PC-9 (cell line): ENCODE data around the gene LRFN2. TPM values are rescaled to one million over a fixed set of nuclear protein-coding genes. Genes with fewer than 3 reads are reported as not detected.

ENCODE experiments used
- BruUV-seq: library from RNA; stranded (reverse); fragments of 400-500 nt; replicated peaks from 2 replicates; lab custom pipeline; 2021; lab: Mats Ljungman, UMichigan
- CTCF ChIA-PET: fragments of 300-600 bp; sonication (Branson Sonifier 250); formaldehyde crosslinking; loops from one replicate; lab custom pipeline; 2022; ENCODE audit warnings: antibody characterized with exemption; lab: Charles Lee
- POLR2A ChIA-PET: fragments of 300-600 bp; sonication (Branson Sonifier 250); formaldehyde crosslinking; loops from one replicate; lab custom pipeline; 2022; ENCODE audit warnings: antibody characterized with exemption; ENCODE audit not compliant: unreplicated experiment; lab: Charles Lee
- DNase-seq, 2 experiments: peaks; one replicate each; pipeline versions ENCODE4 v3.0.0 to v3.0.0-alpha.2; 2015 to 2022; ENCODE audit warnings: mixed read lengths in 1 of 2
- H2AFZ ChIP-seq: fragments of 200-600 bp; sonication (generic); 2 replicates; pipeline ENCODE4 v1.8.1; 2017; ENCODE audit warnings: antibody characterized with exemption
- H3F3A ChIP-seq: fragments of 200-600 bp; sonication (generic); 2 replicates; pipeline ENCODE4 v1.8.1; 2017; ENCODE audit warnings: antibody characterized with exemption, mild to moderate bottlenecking, low read depth; ENCODE audit not compliant: insufficient read depth
- H3K27ac ChIP-seq: fragments of 200-600 bp; sonication (generic); 2 replicates; pipeline ENCODE4 v1.6.1; 2016; ENCODE audit warnings: mixed run types
- H3K27me3 ChIP-seq: fragments of 200-600 bp; sonication (generic); 2 replicates; pipeline ENCODE4 v1.6.1; 2016; ENCODE audit warnings: low read depth, mixed run types; ENCODE audit not compliant: insufficient read depth
- H3K36me3 ChIP-seq: fragments of 200-600 bp; sonication (generic); 2 replicates; pipeline ENCODE4 v1.6.1; 2016; ENCODE audit warnings: low read depth, mixed run types
- H3K4me1 ChIP-seq: fragments of 200-600 bp; sonication (generic); replicated peaks from 2 replicates; pipeline ENCODE4 v1.6.1; 2016; ENCODE audit warnings: mixed run types; ENCODE audit not compliant: insufficient read depth
- H3K4me2 ChIP-seq: fragments of 200-600 bp; sonication (generic); 2 replicates; pipeline ENCODE4 v1.6.1; 2017; ENCODE audit warnings: mixed run types
- H3K4me3 ChIP-seq: fragments of 200-600 bp; sonication (generic); 2 replicates; pipeline ENCODE4 v1.6.1; 2016; ENCODE audit warnings: mixed run types
- H3K79me2 ChIP-seq: fragments of 200-600 bp; sonication (generic); 2 replicates; pipeline ENCODE4 v1.6.1; 2017; ENCODE audit warnings: low read depth, mixed run types
- H3K9me2 ChIP-seq: fragments of 200-600 bp; sonication (generic); 2 replicates; pipeline ENCODE4 v1.8.1; 2017; ENCODE audit warnings: mild to moderate bottlenecking; ENCODE audit not compliant: insufficient read depth
- H3K9me3 ChIP-seq: fragments of 200-600 bp; sonication (generic); 2 replicates; pipeline ENCODE4 v1.8.1; 2016; ENCODE audit warnings: low read depth; ENCODE audit not compliant: insufficient read depth
- H4K20me1 ChIP-seq: fragments of 200-600 bp; sonication (generic); 2 replicates; pipeline ENCODE4 v1.8.1; 2017; ENCODE audit not compliant: insufficient read depth
- CTCF ChIP-seq: fragments of 200-600 bp; sonication (generic); conservative IDR thresholded peaks from 2 replicates; pipeline ENCODE4 v1.6.1; 2017; ENCODE audit warnings: mixed run types, antibody characterized with exemption, mild to moderate bottlenecking, moderate library complexity
- EZH2 ChIP-seq: fragments of 200-600 bp; sonication (generic); IDR thresholded peaks from 2 replicates; pipeline ENCODE4 v1.8.0; 2017; ENCODE audit warnings: antibody characterized with exemption, low read depth
- intact Hi-C: fragments of 100-400 bp; cut with micrococcal nuclease; formaldehyde crosslinking; loops from one replicate; pipeline ENCODE4 v1.10.0; 2022; ENCODE audit not compliant: unreplicated experiment
- total RNA-seq: library from RNA; stranded (reverse); gene quantifications from 2 replicates; pipeline ENCODE4 v1.2.3, GENCODE V29; 2021

Gene LRFN2
- total RNA-seq, 1 experiment from 2014 or later: not detected

- ChIA-PET POLR2A (no interaction called here), CTCF (no interaction called here)
- Histone ChIP-seq H3K4me1 (no peaks in the 10 kb centered on the region), H3K4me3 (no peak overlapping the region), H4K20me1 (no peaks in the 10 kb centered on the region), H3K4me2 (no peak overlapping the region), H3K9me2 (no peaks in the 10 kb centered on the region), H3K79me2 (no peaks in the 10 kb centered on the region), H3K27ac (no peak overlapping the region), H3K36me3 (no peaks in the 10 kb centered on the region), H3K9me3 (no peaks in the 10 kb centered on the region), H3K27me3 (peaks cover 45% of the 10 kb centered on the region), H3F3A (no peaks in the 10 kb centered on the region), H2AFZ (no peak overlapping the region)
- no peak for DNase-seq
- TF ChIP-seq EZH2: no peak
- TF ChIP-seq CTCF: no peak
- BruUV-seq: no TSS peak
- intact Hi-C loops: no loop called here
These were observed 195.2 kb downstream of the LRFN2 start for GRCh38 chr6:40391851-40392517.

- Histone ChIP-seq H3K27ac (no peak overlapping the region), H3K36me3 (no peaks in the 10 kb centered on the region), H3K4me1 (no peaks in the 10 kb centered on the region), H2AFZ (no peak overlapping the region), H3K27me3 (peaks cover 42% of the 10 kb centered on the region), H3K4me2 (no peak overlapping the region), H3F3A (no peaks in the 10 kb centered on the region), H3K9me3 (no peaks in the 10 kb centered on the region), H3K4me3 (no peak overlapping the region), H3K9me2 (no peaks in the 10 kb centered on the region), H3K79me2 (no peaks in the 10 kb centered on the region), H4K20me1 (no peaks in the 10 kb centered on the region)
- intact Hi-C loops: no loop called here
- DNase-seq: no peak
- TF ChIP-seq CTCF: no peak
- TF ChIP-seq EZH2: no peak
- BruUV-seq: no TSS peak
- ChIA-PET POLR2A (no interaction called here), CTCF (no interaction called here)
These were observed 196.1 kb downstream of the LRFN2 start for GRCh38 chr6:40391086-40391485.

GRCh38 chr6:40390144-40390800, 196.9 kb downstream of the LRFN2 start:
- H3K9me3 ChIP-seq: no peaks in the 10 kb centered on the region
- intact Hi-C loops: no loop called here
- no peaks in the 10 kb centered on the region for H3K9me2 ChIP-seq
- no peaks in the 10 kb centered on the region for H3F3A ChIP-seq
- BruUV-seq: no TSS peak
- H3K27ac ChIP-seq: no peak overlapping the region
- H3K36me3 ChIP-seq: no peaks in the 10 kb centered on the region
- ChIA-PET POLR2A (no interaction called here), CTCF (no interaction called here)
- H3K4me2 ChIP-seq: no peak overlapping the region
- no peaks in the 10 kb centered on the region for H3K79me2 ChIP-seq
- TF ChIP-seq EZH2: no peak
- TF ChIP-seq CTCF: no peak
- H3K4me3 ChIP-seq: no peak overlapping the region
- no peak overlapping the region for H2AFZ ChIP-seq
- peaks cover 42% of the 10 kb centered on the region for H3K27me3 ChIP-seq
- no peaks in the 10 kb centered on the region for H4K20me1 ChIP-seq
- DNase-seq: no peak
- H3K4me1 ChIP-seq: no peaks in the 10 kb centered on the region
